ENCODE measurements around the gene GNAI1. TPM values are rescaled to one million over a fixed set of nuclear protein-coding genes. Genes with fewer than 3 reads are reported as not detected.

The GNAI1 gene
- total RNA-seq, 2 experiments from 2014 or later, result not detected

GRCh38 chr7:80263821-80264220 is 129.2 kb downstream of the GNAI1 start:
- no peaks in the 10 kb centered on the region for H3K4me1 ChIP-seq (ENCODE audit: insufficient read depth, low read length, poor library complexity, severe bottlenecking)
- intact Hi-C loops (cut with micrococcal nuclease; ENCODE audit: unreplicated experiment), result no loop called here
- no peak for DNase-seq (ENCODE audit: low spot score)
- no TSS peak for BruUV-seq (replicated peaks)
- H3K4me3 ChIP-seq (ENCODE audit: low read depth, low read length, poor library complexity, severe bottlenecking), result no peak overlapping the region
- H3K4me2 ChIP-seq (ENCODE audit: low read length), result no peak overlapping the region
- no peaks in the 10 kb centered on the region for H4K20me1 ChIP-seq (ENCODE audit: insufficient read depth, low read length)
- H2AFZ ChIP-seq (ENCODE audit: low read length), result no peak overlapping the region
- H3K79me2 ChIP-seq (ENCODE audit: insufficient read depth, low read depth, low read length), result no peaks in the 10 kb centered on the region
- no peaks in the 10 kb centered on the region for H3K36me3 ChIP-seq (ENCODE audit: insufficient read depth, low read length)
- TF ChIP-seq, protein P1, sequence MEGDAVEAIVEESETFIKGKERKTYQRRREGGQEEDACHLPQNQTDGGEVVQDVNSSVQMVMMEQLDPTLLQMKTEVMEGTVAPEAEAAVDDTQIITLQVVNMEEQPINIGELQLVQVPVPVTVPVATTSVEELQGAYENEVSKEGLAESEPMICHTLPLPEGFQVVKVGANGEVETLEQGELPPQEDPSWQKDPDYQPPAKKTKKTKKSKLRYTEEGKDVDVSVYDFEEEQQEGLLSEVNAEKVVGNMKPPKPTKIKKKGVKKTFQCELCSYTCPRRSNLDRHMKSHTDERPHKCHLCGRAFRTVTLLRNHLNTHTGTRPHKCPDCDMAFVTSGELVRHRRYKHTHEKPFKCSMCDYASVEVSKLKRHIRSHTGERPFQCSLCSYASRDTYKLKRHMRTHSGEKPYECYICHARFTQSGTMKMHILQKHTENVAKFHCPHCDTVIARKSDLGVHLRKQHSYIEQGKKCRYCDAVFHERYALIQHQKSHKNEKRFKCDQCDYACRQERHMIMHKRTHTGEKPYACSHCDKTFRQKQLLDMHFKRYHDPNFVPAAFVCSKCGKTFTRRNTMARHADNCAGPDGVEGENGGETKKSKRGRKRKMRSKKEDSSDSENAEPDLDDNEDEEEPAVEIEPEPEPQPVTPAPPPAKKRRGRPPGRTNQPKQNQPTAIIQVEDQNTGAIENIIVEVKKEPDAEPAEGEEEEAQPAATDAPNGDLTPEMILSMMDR (conservative IDR thresholded peaks at IDR 0.05; ENCODE audit: low read length), result no peak
- TF ChIP-seq EZH2phosphoT487 (IDR thresholded peaks at IDR 0.05; ENCODE audit: borderline replicate concordance, low read depth, low read length), result no peak
- ChIA-PET POLR2A (interaction anchor here (0.6 kb wide), 1 partner anchor 204 kb away, joined by 3 read pairs; no protein-coding TSS in a partner anchor), CTCF (ENCODE audit: unreplicated experiment) (no interaction called here)
- H3K9me2 ChIP-seq (ENCODE audit: insufficient read depth, low read length), result no peaks in the 10 kb centered on the region
- H3K9me3 ChIP-seq (ENCODE audit: low read length), result no peaks in the 10 kb centered on the region
- H3K27ac ChIP-seq (ENCODE audit: low read depth, low read length, poor library complexity, severe bottlenecking), result no peak overlapping the region

DNA sequence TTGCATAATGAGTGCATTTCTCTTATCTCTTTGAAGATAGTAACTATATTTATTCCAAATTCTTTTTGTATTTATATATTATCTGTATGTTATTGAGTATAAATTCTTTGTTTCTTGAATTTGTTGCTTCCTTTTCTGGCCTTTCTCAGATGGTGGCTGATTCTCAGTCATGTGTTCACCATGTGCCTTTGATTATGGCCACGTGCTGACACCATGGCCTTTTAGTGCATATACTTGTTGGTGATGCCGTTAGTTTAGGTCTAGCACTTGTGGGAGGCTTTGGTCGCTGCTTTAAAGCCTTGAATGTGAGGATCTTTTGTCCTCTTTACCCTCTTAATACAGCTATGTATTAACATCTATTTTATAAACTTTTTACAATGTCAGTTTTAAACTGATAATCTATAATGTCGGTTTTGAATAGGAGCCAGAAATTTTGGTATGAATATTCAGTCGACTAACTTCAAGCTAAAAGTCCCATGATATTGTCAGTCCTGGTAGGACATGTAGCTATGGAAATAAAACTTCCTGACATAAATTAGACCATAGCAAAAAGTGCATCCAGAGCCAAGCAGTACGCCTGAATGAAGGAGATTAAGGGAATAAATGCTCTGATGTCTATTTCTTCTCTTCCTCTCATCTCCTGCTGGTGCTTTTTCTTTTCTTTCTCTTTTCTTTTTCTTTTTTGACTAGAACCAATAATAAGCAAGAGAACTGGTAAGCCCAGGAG is 130.3 kb downstream of the GNAI1 start:
- CTCF ChIA-PET (ENCODE audit: unreplicated experiment), result no interaction called here
- no peak for DNase-seq (ENCODE audit: low spot score)
- Histone ChIP-seq H4K20me1 (ENCODE audit: insufficient read depth, low read length) (no peaks in the 10 kb centered on the region), H3K79me2 (ENCODE audit: insufficient read depth, low read depth, low read length) (no peaks in the 10 kb centered on the region), H3K9me2 (ENCODE audit: insufficient read depth, low read length) (no peaks in the 10 kb centered on the region), H3K27ac (ENCODE audit: low read depth, low read length, poor library complexity, severe bottlenecking) (no peak overlapping the region), H3K4me3 (ENCODE audit: low read depth, low read length, poor library complexity, severe bottlenecking) (no peak overlapping the region), H3K9me3 (ENCODE audit: low read length) (no peaks in the 10 kb centered on the region), H2AFZ (ENCODE audit: low read length) (no peak overlapping the region), H3K4me2 (ENCODE audit: low read length) (no peak overlapping the region), H3K36me3 (ENCODE audit: insufficient read depth, low read length) (no peaks in the 10 kb centered on the region), H3K4me1 (ENCODE audit: insufficient read depth, low read length, poor library complexity, severe bottlenecking) (no peaks in the 10 kb centered on the region)
- BruUV-seq (replicated peaks), result no TSS peak
- no peak for TF ChIP-seq EZH2phosphoT487 (IDR thresholded peaks at IDR 0.05; ENCODE audit: borderline replicate concordance, low read depth, low read length)
- TF ChIP-seq, protein P1 (conservative IDR thresholded peaks at IDR 0.05; ENCODE audit: low read length), result no peak
- intact Hi-C loops (cut with micrococcal nuclease; ENCODE audit: unreplicated experiment), result no loop called here
- POLR2A ChIA-PET, result no interaction called here

- no TSS peak for BruUV-seq (replicated peaks)
- no peak overlapping the region for H2AFZ ChIP-seq (ENCODE audit: low read length)
- no peak overlapping the region for H3K4me2 ChIP-seq (ENCODE audit: low read length)
- no peak for TF ChIP-seq EZH2phosphoT487 (IDR thresholded peaks at IDR 0.05; ENCODE audit: borderline replicate concordance, low read depth, low read length)
- TF ChIP-seq, protein P1 (conservative IDR thresholded peaks at IDR 0.05; ENCODE audit: low read length), result no peak
- 0 out of 2 replicates have a peak, but pooled peaks cover 3% of the 10 kb centered on the region for H3K9me2 ChIP-seq (ENCODE audit: insufficient read depth, low read length)
- ChIA-PET POLR2A (no interaction called here), CTCF (ENCODE audit: unreplicated experiment) (no interaction called here)
- no peaks in the 10 kb centered on the region for H3K79me2 ChIP-seq (ENCODE audit: insufficient read depth, low read depth, low read length)
- no peaks in the 10 kb centered on the region for H3K4me1 ChIP-seq (ENCODE audit: insufficient read depth, low read length, poor library complexity, severe bottlenecking)
- DNase-seq (ENCODE audit: low spot score), result no peak
- H3K36me3 ChIP-seq (ENCODE audit: insufficient read depth, low read length), result no peaks in the 10 kb centered on the region
- intact Hi-C loops (cut with micrococcal nuclease; ENCODE audit: unreplicated experiment), result no loop called here
- no peak overlapping the region for H3K4me3 ChIP-seq (ENCODE audit: low read depth, low read length, poor library complexity, severe bottlenecking)
- no peaks in the 10 kb centered on the region for H3K9me3 ChIP-seq (ENCODE audit: low read length)
- H4K20me1 ChIP-seq (ENCODE audit: insufficient read depth, low read length), result no peaks in the 10 kb centered on the region
- H3K27ac ChIP-seq (ENCODE audit: low read depth, low read length, poor library complexity, severe bottlenecking), result no peak overlapping the region
These were observed 138.1 kb downstream of the GNAI1 start for GRCh38 chr7:80272560-80273239.

Data from OCI-LY7 (cell line).